GM19025 (cell line): Measurements from ENCODE around the gene C5orf22.
"Not testable (repeated sequence)": the region's sequence is repeated elsewhere in the genome, so short reads cannot be mapped to it uniquely, and the experiment has no call there.

Experiments used
- ATAC-seq: cut with Tn5 transposase; IDR thresholded peaks from one replicate; pipeline ENCODE4 v1.9.1; 2021; ENCODE audit warnings: mild to moderate bottlenecking, low read depth, moderate library complexity; ENCODE audit not compliant: unreplicated experiment

The C5orf22 gene

GRCh38 chr5:31531888-31532547 is at the start of gene C5orf22, which contains the start of gene DROSHA:
Gene C5orf22, plus strand, starts transcription at chr5:31532301. Its CDS starts 92 bp downstream, at chr5:31532393.
Gene DROSHA, minus strand, starts transcription at chr5:31532093. Its CDS starts 3,034 bp downstream, at chr5:31529059.
- peak; percentile 95 for ATAC-seq

GRCh38 chr5:31485376-31486207 is 46.5 kb upstream of the C5orf22 start:
- ATAC-seq = no peak

- no peak for ATAC-seq
Observed at GRCh38 chr5:31486441-31486840, 45.7 kb upstream of the C5orf22 start.

- no peak for ATAC-seq
Observed at GRCh38 chr5:31487506-31487905, 44.6 kb upstream of the C5orf22 start.

- no peak for ATAC-seq
Observed at GRCh38 chr5:31492869-31493268, 39.2 kb upstream of the C5orf22 start.

- no peak for ATAC-seq
Observed at GRCh38 chr5:31495336-31495735, 36.8 kb upstream of the C5orf22 start.

GRCh38 chr5:31496301-31496700 is 35.8 kb upstream of the C5orf22 start:
- no peak for ATAC-seq

- no peak for ATAC-seq
Observed at GRCh38 chr5:31496891-31497290, 35.2 kb upstream of the C5orf22 start.

GRCh38 chr5:31500256-31500655 is 31.8 kb upstream of the C5orf22 start:
- no peak for ATAC-seq

- ATAC-seq = no peak
Observed at GRCh38 chr5:31502506-31502905, 29.6 kb upstream of the C5orf22 start.

GRCh38 chr5:31504529-31504928 is 27.6 kb upstream of the C5orf22 start:
- ATAC-seq = no peak

- no peak for ATAC-seq
Observed at GRCh38 chr5:31511305-31511704, 20.8 kb upstream of the C5orf22 start.

- ATAC-seq = no peak
Observed at GRCh38 chr5:31516802-31517201, 15.3 kb upstream of the C5orf22 start.

GRCh38 chr5:31523041-31523440 is 9.1 kb upstream of the C5orf22 start:
- no peak for ATAC-seq

GRCh38 chr5:31530541-31531265 is 1.4 kb upstream of the C5orf22 start:
- ATAC-seq = no peak

GRCh38 chr5:31531543-31531887 is 586 bp upstream of the C5orf22 start:
- ATAC-seq = peak; percentile 23

GRCh38 chr5:31534527-31535046 is 2.5 kb downstream of the C5orf22 start:
- no peak for ATAC-seq

GRCh38 chr5:31536873-31537272 is 4.8 kb downstream of the C5orf22 start:
- ATAC-seq = no peak

GRCh38 chr5:31537349-31537748 is 5.2 kb downstream of the C5orf22 start:
- ATAC-seq = no peak

- no peak for ATAC-seq
Observed at GRCh38 chr5:31537851-31538250, 5.8 kb downstream of the C5orf22 start.

- ATAC-seq = not testable (repeated sequence)
Observed at GRCh38 chr5:31549114-31549513, 17.0 kb downstream of the C5orf22 start.
